GM18519 (cell line): ENCODE data around the gene SGSM2.

ENCODE experiments used
- ATAC-seq: cut with Tn5 transposase; IDR thresholded peaks from one replicate; pipeline ENCODE4 v1.9.1; 2021; ENCODE audit warnings: mild to moderate bottlenecking, moderate library complexity; ENCODE audit not compliant: unreplicated experiment, low FRiP score

SGSM2 gene

GRCh38 chr17:2384439-2385127 lies 47.3 kb downstream of the SGSM2 start:
- no peak for ATAC-seq

- no peak for ATAC-seq
These were observed 48.2 kb downstream of the SGSM2 start for GRCh38 chr17:2385240-2386210.

- no peak for ATAC-seq
These were observed 49.2 kb downstream of the SGSM2 start for GRCh38 chr17:2386400-2387085.

- no peak for ATAC-seq
These were observed 50.1 kb downstream of the SGSM2 start for GRCh38 chr17:2387086-2388019.

- ATAC-seq = no peak
These were observed 50.9 kb downstream of the SGSM2 start for GRCh38 chr17:2388020-2388682.

GRCh38 chr17:2388683-2389055 lies 51.4 kb downstream of the SGSM2 start:
- no peak for ATAC-seq

GRCh38 chr17:2390199-2390836 lies 53.0 kb downstream of the SGSM2 start:
- no peak for ATAC-seq

- no peak for ATAC-seq
These were observed 54.4 kb downstream of the SGSM2 start for GRCh38 chr17:2391597-2392251.

GRCh38 chr17:2392252-2393173 lies 55.2 kb downstream of the SGSM2 start:
- peak; percentile 36 for ATAC-seq

- ATAC-seq = peak; percentile 28
These were observed 56.1 kb downstream of the SGSM2 start for GRCh38 chr17:2393174-2393953.

GRCh38 chr17:2393954-2394749 lies 56.9 kb downstream of the SGSM2 start:
- no peak for ATAC-seq

GRCh38 chr17:2394775-2395201 lies 57.5 kb downstream of the SGSM2 start:
- ATAC-seq = no peak

GRCh38 chr17:2395258-2396181 lies 58.2 kb downstream of the SGSM2 start:
- no peak for ATAC-seq

- no peak for ATAC-seq
These were observed 58.9 kb downstream of the SGSM2 start for GRCh38 chr17:2396192-2396567.
